OCI-LY7 (cell line): ENCODE data around the gene KRTAP6-3. TPM values are rescaled to one million over a fixed set of nuclear protein-coding genes. Genes with fewer than 3 reads are reported as not detected.

ENCODE experiments used
- BruUV-seq: library from RNA; stranded (reverse); fragments of 400-500 nt; replicated peaks from 2 replicates; lab custom pipeline; 2021; lab: Mats Ljungman, UMichigan
- CTCF ChIA-PET: fragments of 300-600 bp; sonication (Branson Sonifier 250); formaldehyde crosslinking; loops from one replicate; lab custom pipeline; 2022; ENCODE audit warnings: antibody characterized with exemption; ENCODE audit not compliant: unreplicated experiment; lab: Charles Lee
- POLR2A ChIA-PET: fragments of 300-600 bp; sonication (Branson Sonifier 250); formaldehyde crosslinking; loops from one replicate; lab custom pipeline; 2022; ENCODE audit warnings: antibody characterized with exemption; lab: Charles Lee
- DNase-seq: peaks from one replicate; pipeline ENCODE4 v3.0.0-alpha.2; 2015; ENCODE audit warnings: low spot score
- H2AFZ ChIP-seq: fragments of 200-600 bp; sonication (generic), shearing (Covaris generic); 2 replicates; pipeline ENCODE4 v1.6.1; 2014; ENCODE audit warnings: mild to moderate bottlenecking, antibody characterized with exemption, low read length, moderate library complexity
- H3K27ac ChIP-seq: fragments of 200-600 bp; sonication (generic); 2 replicates; pipeline ENCODE4 v1.5.1; 2014; ENCODE audit warnings: mixed run types, low read depth, mild to moderate bottlenecking, moderate library complexity, low read length, inconsistent platforms; ENCODE audit not compliant: poor library complexity, severe bottlenecking
- H3K36me3 ChIP-seq: fragments of 200-600 bp; sonication (generic); 2 replicates; pipeline ENCODE4 v1.6.1; 2014; ENCODE audit warnings: mild to moderate bottlenecking, antibody characterized with exemption, low read length, moderate library complexity, mixed read lengths; ENCODE audit not compliant: insufficient read depth
- H3K4me1 ChIP-seq: fragments of 200-600 bp; sonication (generic); 2 replicates; pipeline ENCODE4 v1.5.1; 2014; ENCODE audit warnings: mild to moderate bottlenecking, low read length; ENCODE audit not compliant: insufficient read depth, poor library complexity, severe bottlenecking
- H3K4me2 ChIP-seq: fragments of 200-600 bp; sonication (generic); 2 replicates; pipeline ENCODE4 v1.6.1; 2014; ENCODE audit warnings: mild to moderate bottlenecking, low read length
- H3K4me3 ChIP-seq: fragments of 200-600 bp; sonication (generic); 2 replicates; pipeline ENCODE4 v1.5.1; 2014; ENCODE audit warnings: mild to moderate bottlenecking, low read depth, low read length; ENCODE audit not compliant: poor library complexity, severe bottlenecking
- H3K79me2 ChIP-seq: fragments of 200-600 bp; sonication (generic); 2 replicates; pipeline ENCODE4 v1.6.1; 2016; ENCODE audit warnings: low read depth, mild to moderate bottlenecking, low read length, moderate library complexity, mixed read lengths; ENCODE audit not compliant: insufficient read depth
- H3K9me2 ChIP-seq: fragments of 200-600 bp; sonication (generic); 2 replicates; pipeline ENCODE4 v1.6.1; 2016; ENCODE audit warnings: mild to moderate bottlenecking, low read length, mixed read lengths; ENCODE audit not compliant: insufficient read depth
- H3K9me3 ChIP-seq: fragments of 200-600 bp; sonication (generic); 2 replicates; pipeline ENCODE4 v1.6.1; 2014; ENCODE audit warnings: mild to moderate bottlenecking, mixed run types, low read length, mixed read lengths
- H4K20me1 ChIP-seq: fragments of 200-600 bp; sonication (generic); 2 replicates; pipeline ENCODE4 v1.6.1; 2014; ENCODE audit warnings: mild to moderate bottlenecking, antibody characterized with exemption, low read length, moderate library complexity, mixed read lengths; ENCODE audit not compliant: insufficient read depth
- EZH2phosphoT487 ChIP-seq: fragments of 200-600 bp; sonication (generic); IDR thresholded peaks from 2 replicates; pipeline ENCODE4 v1.6.1; 2018; ENCODE audit warnings: low read depth, borderline replicate concordance, mild to moderate bottlenecking, mixed run types, antibody characterized with exemption, low read length, moderate library complexity, mixed read lengths
- intact Hi-C: fragments of 100-400 bp; cut with micrococcal nuclease; formaldehyde crosslinking; loops from one replicate; pipeline ENCODE4 v1.10.0; 2022; ENCODE audit not compliant: unreplicated experiment
- total RNA-seq, 2 experiments: library from RNA; depleted of rRNA in 1 of 2; stranded (reverse); fragments of >200 nt in 1 of 2; shearing (Covaris generic) in 1 of 2; gene quantifications; 2 replicates each; pipeline ENCODE4 v1.2.3, GENCODE V29; 2014 to 2022
- TF ChIP-seq, protein P1 (sequence below): fragments of 200-600 bp; sonication (generic); conservative IDR thresholded peaks from 2 replicates; pipeline ENCODE4 v1.5.1; 2014; ENCODE audit warnings: mild to moderate bottlenecking, antibody characterized with exemption, low read length, moderate library complexity, mixed read lengths

Gene KRTAP6-3
- total RNA-seq, 2 experiments from 2014 or later, result not detected

DNA sequence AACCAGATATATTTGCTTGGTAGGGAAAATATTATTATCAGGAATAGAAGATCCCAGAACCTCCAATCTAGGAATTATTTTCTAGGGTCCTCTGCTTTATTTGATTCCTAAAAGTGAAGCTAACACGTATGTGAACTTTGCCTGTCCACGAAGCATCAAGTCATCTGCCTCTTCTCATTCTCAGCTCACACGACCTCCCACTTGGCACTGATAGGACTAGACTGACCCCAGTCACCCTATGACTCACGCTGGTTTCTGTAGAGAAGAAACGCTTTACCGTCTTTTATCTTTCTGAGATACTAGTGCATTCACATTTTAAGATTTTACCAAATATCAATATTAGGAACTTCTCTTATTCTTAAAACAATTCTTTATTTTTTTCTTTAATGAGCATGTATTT is 29.2 kb upstream of the KRTAP6-3 start:
- intact Hi-C loops, result no loop called here
- TF ChIP-seq, protein P1, sequence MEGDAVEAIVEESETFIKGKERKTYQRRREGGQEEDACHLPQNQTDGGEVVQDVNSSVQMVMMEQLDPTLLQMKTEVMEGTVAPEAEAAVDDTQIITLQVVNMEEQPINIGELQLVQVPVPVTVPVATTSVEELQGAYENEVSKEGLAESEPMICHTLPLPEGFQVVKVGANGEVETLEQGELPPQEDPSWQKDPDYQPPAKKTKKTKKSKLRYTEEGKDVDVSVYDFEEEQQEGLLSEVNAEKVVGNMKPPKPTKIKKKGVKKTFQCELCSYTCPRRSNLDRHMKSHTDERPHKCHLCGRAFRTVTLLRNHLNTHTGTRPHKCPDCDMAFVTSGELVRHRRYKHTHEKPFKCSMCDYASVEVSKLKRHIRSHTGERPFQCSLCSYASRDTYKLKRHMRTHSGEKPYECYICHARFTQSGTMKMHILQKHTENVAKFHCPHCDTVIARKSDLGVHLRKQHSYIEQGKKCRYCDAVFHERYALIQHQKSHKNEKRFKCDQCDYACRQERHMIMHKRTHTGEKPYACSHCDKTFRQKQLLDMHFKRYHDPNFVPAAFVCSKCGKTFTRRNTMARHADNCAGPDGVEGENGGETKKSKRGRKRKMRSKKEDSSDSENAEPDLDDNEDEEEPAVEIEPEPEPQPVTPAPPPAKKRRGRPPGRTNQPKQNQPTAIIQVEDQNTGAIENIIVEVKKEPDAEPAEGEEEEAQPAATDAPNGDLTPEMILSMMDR, result no peak
- CTCF ChIA-PET, result no interaction called here
- Histone ChIP-seq H3K9me3 (no peaks in the 10 kb centered on the region), H3K79me2 (no peaks in the 10 kb centered on the region), H3K27ac (no peak overlapping the region), H3K4me3 (no peak overlapping the region), H3K4me2 (no peak overlapping the region), H2AFZ (no peak overlapping the region), H4K20me1 (no peaks in the 10 kb centered on the region), H3K36me3 (no peaks in the 10 kb centered on the region), H3K4me1 (no peaks in the 10 kb centered on the region), H3K9me2 (no peaks in the 10 kb centered on the region)
- no peak for DNase-seq
- POLR2A ChIA-PET, result no interaction called here
- no TSS peak for BruUV-seq

DNA sequence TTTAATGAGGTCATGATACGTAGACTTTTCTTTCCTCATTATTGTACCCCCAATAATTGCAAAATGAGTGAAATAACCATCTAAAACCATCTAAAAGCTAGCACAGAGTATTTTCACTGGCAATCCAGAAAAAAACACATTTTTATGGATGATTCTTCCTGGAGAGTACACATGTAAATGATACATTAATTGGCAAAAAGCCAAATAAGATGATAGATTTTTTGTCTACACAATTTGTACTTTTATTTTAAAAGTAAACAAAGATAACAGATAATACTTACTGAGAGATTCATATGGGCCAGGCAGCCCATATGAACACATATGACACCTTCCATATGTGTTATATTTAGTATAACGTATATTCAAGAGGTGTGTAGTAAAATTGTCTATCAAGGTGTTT is 28.6 kb upstream of the KRTAP6-3 start:
- Histone ChIP-seq H3K4me2 (no peak overlapping the region), H2AFZ (no peak overlapping the region), H3K79me2 (no peaks in the 10 kb centered on the region), H3K9me2 (no peaks in the 10 kb centered on the region), H3K27ac (no peak overlapping the region), H4K20me1 (no peaks in the 10 kb centered on the region), H3K36me3 (no peaks in the 10 kb centered on the region), H3K9me3 (no peaks in the 10 kb centered on the region), H3K4me3 (no peak overlapping the region), H3K4me1 (no peaks in the 10 kb centered on the region)
- no peak for DNase-seq
- POLR2A ChIA-PET, result no interaction called here
- CTCF ChIA-PET, result no interaction called here
- no peak for TF ChIP-seq EZH2phosphoT487
- TF ChIP-seq, protein P1, result no peak
- no TSS peak for BruUV-seq
- intact Hi-C loops, result no loop called here

DNA sequence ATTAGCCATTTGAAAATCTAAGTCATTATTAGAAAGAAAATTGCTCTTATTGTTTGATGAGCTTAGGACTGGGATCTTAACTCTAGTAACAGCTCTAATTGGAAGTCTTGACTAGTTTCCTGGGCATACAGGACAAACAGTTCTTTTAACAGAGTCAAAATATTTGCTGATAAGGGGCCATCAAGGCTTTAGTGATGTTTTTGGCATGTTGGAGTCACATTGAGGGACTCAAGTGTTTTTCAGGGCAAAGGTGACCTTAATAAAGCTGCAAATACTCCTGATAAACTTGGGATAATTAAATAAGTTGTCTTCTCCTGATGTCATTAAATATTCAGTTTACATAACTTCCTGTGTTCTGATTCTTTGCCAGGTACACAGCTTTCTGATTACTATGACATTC is 24.6 kb upstream of the KRTAP6-3 start:
- DNase-seq, result no peak
- H3K4me1 ChIP-seq, result no peaks in the 10 kb centered on the region
- no peaks in the 10 kb centered on the region for H3K9me3 ChIP-seq
- H4K20me1 ChIP-seq, result no peaks in the 10 kb centered on the region
- TF ChIP-seq, protein P1, result no peak
- TF ChIP-seq EZH2phosphoT487, result no peak
- H2AFZ ChIP-seq, result no peak overlapping the region
- no peaks in the 10 kb centered on the region for H3K9me2 ChIP-seq
- no peaks in the 10 kb centered on the region for H3K79me2 ChIP-seq
- BruUV-seq, result no TSS peak
- no peak overlapping the region for H3K27ac ChIP-seq
- POLR2A ChIA-PET, result no interaction called here
- intact Hi-C loops, result no loop called here
- CTCF ChIA-PET, result no interaction called here
- no peak overlapping the region for H3K4me2 ChIP-seq
- no peak overlapping the region for H3K4me3 ChIP-seq
- no peaks in the 10 kb centered on the region for H3K36me3 ChIP-seq
